ENCODE data around the gene RC3H1. TPM values are rescaled to one million over a fixed set of nuclear protein-coding genes. Genes with fewer than 3 reads are reported as not detected.

Gene RC3H1
- total RNA-seq, 6 donors from 2014 or later: 19.0 to 40.9 (median 31.4) TPM

GRCh38 chr1:174039027-174039426, 16.9 kb upstream of the RC3H1 start:
- Histone ChIP-seq H3K27ac (no peak overlapping the region), H3K9me3 (no peaks in the 10 kb centered on the region), H3K27me3 (no peaks in the 10 kb centered on the region), H3K4me1 (no peaks in the 10 kb centered on the region), H3K36me3 (no peaks in the 10 kb centered on the region), H3K4me3 (no peak overlapping the region)
- no peak for ATAC-seq (ENCODE audit: low FRiP score in 2 of 2)
- 86 to 94% methylated on average over 1 of the region's 1 CpG for WGBS, 2 donors
- TF ChIP-seq EP300 (IDR thresholded peaks at IDR 0.05) (no peak), POLR2AphosphoS5 (IDR thresholded peaks at IDR 0.05) (no peak), POLR2A (IDR thresholded peaks at IDR 0.05) (no peak), CTCF (IDR thresholded peaks at IDR 0.05) (no peak)
- DNase-seq: no peak

- Histone ChIP-seq H3K9me3 (no peaks in the 10 kb centered on the region), H3K4me1 (no peaks in the 10 kb centered on the region), H3K4me3 (no peak overlapping the region), H3K27me3 (no peaks in the 10 kb centered on the region), H3K27ac (no peak overlapping the region), H3K36me3 (no peaks in the 10 kb centered on the region)
- DNase-seq: no peak
- TF ChIP-seq POLR2A (IDR thresholded peaks at IDR 0.05) (no peak), EP300 (IDR thresholded peaks at IDR 0.05) (no peak), CTCF (IDR thresholded peaks at IDR 0.05) (no peak), POLR2AphosphoS5 (IDR thresholded peaks at IDR 0.05) (no peak)
- ATAC-seq (ENCODE audit: low FRiP score in 2 of 2): no peak
Observed at GRCh38 chr1:174036798-174037197, 14.6 kb upstream of the RC3H1 start.

GRCh38 chr1:174036204-174036603, 14.0 kb upstream of the RC3H1 start:
- Histone ChIP-seq H3K4me3 (no peak overlapping the region), H3K4me1 (no peaks in the 10 kb centered on the region), H3K36me3 (no peaks in the 10 kb centered on the region), H3K27ac (no peak overlapping the region), H3K9me3 (no peaks in the 10 kb centered on the region), H3K27me3 (no peaks in the 10 kb centered on the region)
- 76 to 81% methylated on average over 2 of the region's 2 CpGs for WGBS, 2 donors
- DNase-seq (peak in 1 of 2 donors; percentile 32), ATAC-seq (ENCODE audit: low FRiP score in 2 of 2) (no peak)
- no peak for TF ChIP-seq CTCF (IDR thresholded peaks at IDR 0.05)

- WGBS, 2 donors: 48 to 65% methylated on average over 1 of the region's 1 CpG
- DNase-seq: no peak
Observed at GRCh38 chr1:174032671-174033222, 10.6 kb upstream of the RC3H1 start.

More at GRCh38 chr1:174032671-174033222, 10.6 kb upstream of the RC3H1 start:
- no peaks in the 10 kb centered on the region for H3K36me3 ChIP-seq
- H3K4me3 ChIP-seq: no peak overlapping the region
- no peak overlapping the region for H3K27ac ChIP-seq
- H3K27me3 ChIP-seq: no peaks in the 10 kb centered on the region
- no peak for TF ChIP-seq EP300 (IDR thresholded peaks at IDR 0.05)
- TF ChIP-seq CTCF (IDR thresholded peaks at IDR 0.05): no peak
- TF ChIP-seq POLR2A (IDR thresholded peaks at IDR 0.05): no peak
- no peak for TF ChIP-seq POLR2AphosphoS5 (IDR thresholded peaks at IDR 0.05)
- no peaks in the 10 kb centered on the region for H3K4me1 ChIP-seq
- H3K9me3 ChIP-seq: no peaks in the 10 kb centered on the region
- no peak for ATAC-seq (ENCODE audit: low FRiP score in 2 of 2)

All from upper lobe of left lung (tissue), 6 donors.